ENCODE results near the gene PLEKHH2.

PLEKHH2 gene

GRCh38 chr2:43763091-43763490 lies 126.0 kb downstream of the PLEKHH2 start:
- TF ChIP-seq SIN3A (IDR thresholded peaks at IDR 0.05; ENCODE audit: borderline replicate concordance, insufficient read depth, low read length) (no peak), REST (IDR thresholded peaks at IDR 0.05; ENCODE audit: insufficient read depth in 1 of 2, low read depth in 2 of 2, low read length in 2 of 2) (no peak), FOXP2 (optimal IDR thresholded peaks at IDR 0.05; ENCODE audit: borderline replicate concordance, extremely low read depth, extremely low read length, insufficient read depth) (no peak), POLR2AphosphoS5 (IDR thresholded peaks at IDR 0.05; ENCODE audit: low read depth, low read length) (no peak), TAF1 (IDR thresholded peaks at IDR 0.05; ENCODE audit: borderline replicate concordance, insufficient read depth, low read length) (no peak)

- TF ChIP-seq FOXP2 (optimal IDR thresholded peaks at IDR 0.05; ENCODE audit: borderline replicate concordance, extremely low read depth, extremely low read length, insufficient read depth) (no peak), TAF1 (IDR thresholded peaks at IDR 0.05; ENCODE audit: borderline replicate concordance, insufficient read depth, low read length) (no peak), SIN3A (IDR thresholded peaks at IDR 0.05; ENCODE audit: borderline replicate concordance, insufficient read depth, low read length) (no peak), REST (IDR thresholded peaks at IDR 0.05; ENCODE audit: insufficient read depth in 1 of 2, low read depth in 2 of 2, low read length in 2 of 2) (no peak), POLR2AphosphoS5 (IDR thresholded peaks at IDR 0.05; ENCODE audit: low read depth, low read length) (no peak)
These were observed 127.1 kb downstream of the PLEKHH2 start for GRCh38 chr2:43764086-43764705.

GRCh38 chr2:43766006-43766405 lies 128.9 kb downstream of the PLEKHH2 start:
- TF ChIP-seq FOXP2 (optimal IDR thresholded peaks at IDR 0.05; ENCODE audit: borderline replicate concordance, extremely low read depth, extremely low read length, insufficient read depth) (no peak), POLR2AphosphoS5 (IDR thresholded peaks at IDR 0.05; ENCODE audit: low read depth, low read length) (no peak), TAF1 (IDR thresholded peaks at IDR 0.05; ENCODE audit: borderline replicate concordance, insufficient read depth, low read length) (no peak), REST (IDR thresholded peaks at IDR 0.05; ENCODE audit: insufficient read depth in 1 of 2, low read depth in 2 of 2, low read length in 2 of 2) (no peak), SIN3A (IDR thresholded peaks at IDR 0.05; ENCODE audit: borderline replicate concordance, insufficient read depth, low read length) (no peak)

- TF ChIP-seq POLR2AphosphoS5 (IDR thresholded peaks at IDR 0.05; ENCODE audit: low read depth, low read length), result peak; percentile 74; the same call in 1 of the 2 replicates
- 0 out of 2 replicates have a peak, but pooled peaks have one; percentile 35 for TF ChIP-seq TAF1 (IDR thresholded peaks at IDR 0.05; ENCODE audit: borderline replicate concordance, insufficient read depth, low read length)
- TF ChIP-seq REST (IDR thresholded peaks at IDR 0.05; ENCODE audit: insufficient read depth in 1 of 2, low read depth in 2 of 2, low read length in 2 of 2), result no peak
- no peak for TF ChIP-seq FOXP2 (optimal IDR thresholded peaks at IDR 0.05; ENCODE audit: borderline replicate concordance, extremely low read depth, extremely low read length, insufficient read depth)
- peak; percentile 73; the same call in 1 of the 2 replicates for TF ChIP-seq SIN3A (IDR thresholded peaks at IDR 0.05; ENCODE audit: borderline replicate concordance, insufficient read depth, low read length)
These were observed 137.0 kb downstream of the PLEKHH2 start, which contains the start of gene DYNC2LI1 for GRCh38 chr2:43773876-43774613. DYNC2LI1 (plus strand) TSS chr2:43774039; CDS start chr2:43774139, 100 bp downstream.

Measured in PFSK-1 (cell line).